ENCODE data around the gene TSEN34.

- TF ChIP-seq POLR2A (IDR thresholded peaks at IDR 0.05; ENCODE audit: low read length) (no peak), GATA1 (IDR thresholded peaks at IDR 0.05; ENCODE audit: low read depth, low read length) (no peak)
Measured at GRCh38 chr19:54193011-54193410, 1.9 kb downstream of the TSEN34 start.

Measured in erythroblast (primary cell).